A549 treated with dexamethasone at 1 μM for 4 hours (cell line): Measurements from ENCODE around the gene MRC1. TPM values are rescaled to one million over a fixed set of nuclear protein-coding genes. Genes with fewer than 3 reads are reported as not detected.

Source experiments
- total RNA-seq: library from RNA; stranded (reverse); fragments of 200-300 nt; extraction: Qiagen RNA extraction; gene quantifications from 5 replicates; pipeline ENCODE4 v1.2.3, GENCODE V29; 2022

Gene MRC1
- total RNA-seq = 0.01 to 0.04 TPM (median 0.02 TPM) in 4 of 5 replicates, not detected in the other

GRCh38 chr10:17808971-17809841, at the start of gene MRC1:
Gene MRC1 (plus strand): TSS chr10:17809348. CDS start chr10:17809466, 118 bp downstream.

GRCh38 chr10:17951868-17952371, 142.8 kb downstream of the MRC1 start, which contains the start of gene SLC39A12:
Gene SLC39A12 (plus strand): TSS chr10:17951918. CDS start chr10:17953277, 1,359 bp downstream.

Other genes with a start within 250 kb of the MRC1 start
- 40.2 to 61.8 TPM (median 52.7 TPM) in 5 replicates for gene HACD1, start 192.0 kb upstream of the MRC1 start, total RNA-seq
- gene STAM, start 165.2 kb upstream of the MRC1 start, total RNA-seq = 22.8 to 28.1 TPM (median 25.1 TPM) in 5 replicates
- gene TMEM236, start 57.1 kb upstream of the MRC1 start, total RNA-seq = 0.04 to 0.05 TPM (median 0.05 TPM) in 3 of 5 replicates, not detected in the others
- gene SLC39A12, start 142.6 kb downstream of the MRC1 start, total RNA-seq = not detected in 5 replicates